Ishikawa (cell line): ENCODE data around the gene STAC2.

Experiments used
- CEBPB ChIP-seq: IDR thresholded peaks from 2 replicates; pipeline ENCODE4 v1.6.1; 2012
- CREB1 ChIP-seq: IDR thresholded peaks from 2 replicates; pipeline ENCODE4 v1.6.1; 2012; ENCODE audit warnings: low read depth
- EGR1 ChIP-seq: IDR thresholded peaks from 2 replicates; pipeline ENCODE4 v1.6.1; 2012
- EP300 ChIP-seq: IDR thresholded peaks from 2 replicates; pipeline ENCODE4 v1.6.1; 2012; ENCODE audit warnings: borderline replicate concordance
- FOXM1 ChIP-seq: IDR thresholded peaks from 2 replicates; pipeline ENCODE4 v1.6.1; 2012; ENCODE audit warnings: low read depth, borderline replicate concordance
- NFIC ChIP-seq: IDR thresholded peaks from 2 replicates; pipeline ENCODE4 v1.6.1; 2012
- RAD21 ChIP-seq: IDR thresholded peaks from 2 replicates; pipeline ENCODE4 v1.6.1; 2012; ENCODE audit warnings: low read depth
- TAF1 ChIP-seq: IDR thresholded peaks from 2 replicates; pipeline ENCODE4 v1.6.1; 2012; ENCODE audit warnings: low read depth, mild to moderate bottlenecking
- TCF12 ChIP-seq: IDR thresholded peaks from 2 replicates; pipeline ENCODE4 v1.6.1; 2012; ENCODE audit warnings: low read depth
- TEAD4 ChIP-seq: IDR thresholded peaks from 2 replicates; pipeline ENCODE4 v1.6.1; 2012
- YY1 ChIP-seq: IDR thresholded peaks from 2 replicates; pipeline ENCODE4 v1.6.1; 2012; ENCODE audit warnings: low read depth
- ZBTB7A ChIP-seq: IDR thresholded peaks from 2 replicates; pipeline ENCODE4 v1.6.1; 2012; ENCODE audit warnings: low read depth
- TF ChIP-seq, protein P1 (sequence below): IDR thresholded peaks from 2 replicates; pipeline ENCODE4 v1.6.1; 2012
- TF ChIP-seq, protein P2 (sequence below): IDR thresholded peaks from 2 replicates; pipeline ENCODE4 v1.6.1; 2012; ENCODE audit warnings: low read depth, mild to moderate bottlenecking
- TF ChIP-seq, protein P3 (sequence below): IDR thresholded peaks from 2 replicates; pipeline ENCODE4 v1.6.1; 2012

STAC2 gene

GRCh38 chr17:39194089-39194984, 31.4 kb downstream of the STAC2 start:
- TF ChIP-seq EP300 (no peak), TAF1 (no peak), EGR1 (no peak)
- TF ChIP-seq, protein P1, sequence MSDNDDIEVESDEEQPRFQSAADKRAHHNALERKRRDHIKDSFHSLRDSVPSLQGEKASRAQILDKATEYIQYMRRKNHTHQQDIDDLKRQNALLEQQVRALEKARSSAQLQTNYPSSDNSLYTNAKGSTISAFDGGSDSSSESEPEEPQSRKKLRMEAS, result no peak

DNA sequence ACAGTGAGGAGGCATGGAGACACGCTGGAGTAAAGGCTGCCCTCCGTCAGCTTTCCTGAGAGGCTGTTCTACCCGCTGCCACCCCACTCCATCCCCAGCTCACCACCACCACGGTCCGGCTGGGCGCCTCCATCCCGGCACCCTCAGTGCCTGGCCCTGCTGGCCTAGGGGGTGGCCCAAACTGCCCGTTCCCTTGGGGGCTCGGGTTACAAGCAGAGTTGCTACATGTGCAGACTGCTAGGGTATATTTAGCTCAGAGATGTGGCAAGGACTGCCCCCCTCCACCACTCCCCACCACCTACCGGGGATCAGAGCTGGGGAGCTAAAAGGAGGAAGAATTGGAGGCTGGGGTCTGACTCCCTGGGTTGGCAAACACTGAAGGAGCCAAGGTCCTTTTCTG, 32.4 kb downstream of the STAC2 start:
- TF ChIP-seq CREB1 (no peak), YY1 (no peak), EGR1 (no peak), RAD21 (no peak), TAF1 (no peak), FOXM1 (no peak), TEAD4 (no peak), TCF12 (no peak), EP300 (no peak), ZBTB7A (no peak), CEBPB (no peak)
- TF ChIP-seq, protein P2, sequence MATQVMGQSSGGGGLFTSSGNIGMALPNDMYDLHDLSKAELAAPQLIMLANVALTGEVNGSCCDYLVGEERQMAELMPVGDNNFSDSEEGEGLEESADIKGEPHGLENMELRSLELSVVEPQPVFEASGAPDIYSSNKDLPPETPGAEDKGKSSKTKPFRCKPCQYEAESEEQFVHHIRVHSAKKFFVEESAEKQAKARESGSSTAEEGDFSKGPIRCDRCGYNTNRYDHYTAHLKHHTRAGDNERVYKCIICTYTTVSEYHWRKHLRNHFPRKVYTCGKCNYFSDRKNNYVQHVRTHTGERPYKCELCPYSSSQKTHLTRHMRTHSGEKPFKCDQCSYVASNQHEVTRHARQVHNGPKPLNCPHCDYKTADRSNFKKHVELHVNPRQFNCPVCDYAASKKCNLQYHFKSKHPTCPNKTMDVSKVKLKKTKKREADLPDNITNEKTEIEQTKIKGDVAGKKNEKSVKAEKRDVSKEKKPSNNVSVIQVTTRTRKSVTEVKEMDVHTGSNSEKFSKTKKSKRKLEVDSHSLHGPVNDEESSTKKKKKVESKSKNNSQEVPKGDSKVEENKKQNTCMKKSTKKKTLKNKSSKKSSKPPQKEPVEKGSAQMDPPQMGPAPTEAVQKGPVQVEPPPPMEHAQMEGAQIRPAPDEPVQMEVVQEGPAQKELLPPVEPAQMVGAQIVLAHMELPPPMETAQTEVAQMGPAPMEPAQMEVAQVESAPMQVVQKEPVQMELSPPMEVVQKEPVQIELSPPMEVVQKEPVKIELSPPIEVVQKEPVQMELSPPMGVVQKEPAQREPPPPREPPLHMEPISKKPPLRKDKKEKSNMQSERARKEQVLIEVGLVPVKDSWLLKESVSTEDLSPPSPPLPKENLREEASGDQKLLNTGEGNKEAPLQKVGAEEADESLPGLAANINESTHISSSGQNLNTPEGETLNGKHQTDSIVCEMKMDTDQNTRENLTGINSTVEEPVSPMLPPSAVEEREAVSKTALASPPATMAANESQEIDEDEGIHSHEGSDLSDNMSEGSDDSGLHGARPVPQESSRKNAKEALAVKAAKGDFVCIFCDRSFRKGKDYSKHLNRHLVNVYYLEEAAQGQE, result no peak
- TF ChIP-seq, protein P1, result no peak
- TF ChIP-seq, protein P3, sequence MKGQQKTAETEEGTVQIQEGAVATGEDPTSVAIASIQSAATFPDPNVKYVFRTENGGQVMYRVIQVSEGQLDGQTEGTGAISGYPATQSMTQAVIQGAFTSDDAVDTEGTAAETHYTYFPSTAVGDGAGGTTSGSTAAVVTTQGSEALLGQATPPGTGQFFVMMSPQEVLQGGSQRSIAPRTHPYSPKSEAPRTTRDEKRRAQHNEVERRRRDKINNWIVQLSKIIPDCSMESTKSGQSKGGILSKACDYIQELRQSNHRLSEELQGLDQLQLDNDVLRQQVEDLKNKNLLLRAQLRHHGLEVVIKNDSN, result no peak

DNA sequence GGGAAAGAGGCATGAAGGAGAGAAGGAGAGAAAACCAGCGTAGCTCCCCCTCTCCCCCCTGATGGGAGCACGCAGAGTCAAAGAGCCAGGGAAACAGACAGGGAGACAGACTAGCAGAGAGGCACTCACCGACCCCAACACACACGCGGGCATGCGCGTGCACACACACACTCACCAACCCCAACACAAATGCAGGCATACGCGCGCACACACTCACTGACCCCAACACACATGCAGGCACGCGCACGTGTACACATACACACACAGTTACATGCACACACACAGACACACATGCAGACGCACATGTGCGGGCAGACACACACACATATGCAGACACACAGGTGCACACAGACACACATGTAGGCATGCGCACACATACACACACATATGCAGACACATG, 32.8 kb downstream of the STAC2 start:
- no peak for TF ChIP-seq CEBPB

- no peak for TF ChIP-seq TCF12
- TF ChIP-seq, protein P1, result no peak
- no peak for TF ChIP-seq YY1
- TF ChIP-seq, protein P2, result no peak
- no peak for TF ChIP-seq TEAD4
- TF ChIP-seq EP300, result no peak
- TF ChIP-seq FOXM1, result no peak
- TF ChIP-seq, protein P3, result no peak
- TF ChIP-seq ZBTB7A, result no peak
- TF ChIP-seq CEBPB, result no peak
- TF ChIP-seq NFIC, result no peak
- TF ChIP-seq TAF1, result no peak
- no peak for TF ChIP-seq CREB1
Observed at GRCh38 chr17:39191750-39192510, 33.8 kb downstream of the STAC2 start.

GRCh38 chr17:39187152-39187830, 38.5 kb downstream of the STAC2 start:
- TF ChIP-seq CREB1 (no peak), TCF12 (no peak), EGR1 (no peak), YY1 (no peak), TEAD4 (no peak), ZBTB7A (no peak)
